GM12874 (cell line): ENCODE results near the gene SPINDOC.

Experiments
- TF ChIP-seq, protein P1 (sequence below): IDR thresholded peaks from 2 replicates; pipeline ENCODE4 v1.5.1; 2011; ENCODE audit warnings: low read depth, mild to moderate bottlenecking, control low read depth, low read length, moderate library complexity; ENCODE audit not compliant: insufficient read depth

The SPINDOC gene

DNA sequence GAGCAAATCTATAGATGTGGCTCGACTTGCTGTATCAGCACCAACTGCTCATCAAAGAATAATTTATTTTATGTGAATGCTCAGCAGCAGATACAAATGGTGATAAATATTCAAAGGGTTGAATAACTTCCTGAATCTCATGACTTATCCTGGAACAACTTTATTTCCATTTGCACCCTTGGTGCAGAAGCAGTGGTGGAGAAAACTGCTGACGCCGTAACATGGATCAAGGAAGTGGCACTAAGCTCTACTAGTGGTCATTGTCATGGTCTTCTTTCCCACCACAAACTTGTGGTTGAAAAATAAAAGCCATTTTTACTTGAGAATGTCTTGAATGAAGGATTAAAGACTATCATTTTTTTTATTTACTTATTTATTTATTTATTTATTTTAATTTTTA, 40.2 kb downstream of the SPINDOC start:
- TF ChIP-seq, protein P1, sequence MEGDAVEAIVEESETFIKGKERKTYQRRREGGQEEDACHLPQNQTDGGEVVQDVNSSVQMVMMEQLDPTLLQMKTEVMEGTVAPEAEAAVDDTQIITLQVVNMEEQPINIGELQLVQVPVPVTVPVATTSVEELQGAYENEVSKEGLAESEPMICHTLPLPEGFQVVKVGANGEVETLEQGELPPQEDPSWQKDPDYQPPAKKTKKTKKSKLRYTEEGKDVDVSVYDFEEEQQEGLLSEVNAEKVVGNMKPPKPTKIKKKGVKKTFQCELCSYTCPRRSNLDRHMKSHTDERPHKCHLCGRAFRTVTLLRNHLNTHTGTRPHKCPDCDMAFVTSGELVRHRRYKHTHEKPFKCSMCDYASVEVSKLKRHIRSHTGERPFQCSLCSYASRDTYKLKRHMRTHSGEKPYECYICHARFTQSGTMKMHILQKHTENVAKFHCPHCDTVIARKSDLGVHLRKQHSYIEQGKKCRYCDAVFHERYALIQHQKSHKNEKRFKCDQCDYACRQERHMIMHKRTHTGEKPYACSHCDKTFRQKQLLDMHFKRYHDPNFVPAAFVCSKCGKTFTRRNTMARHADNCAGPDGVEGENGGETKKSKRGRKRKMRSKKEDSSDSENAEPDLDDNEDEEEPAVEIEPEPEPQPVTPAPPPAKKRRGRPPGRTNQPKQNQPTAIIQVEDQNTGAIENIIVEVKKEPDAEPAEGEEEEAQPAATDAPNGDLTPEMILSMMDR: no peak

DNA sequence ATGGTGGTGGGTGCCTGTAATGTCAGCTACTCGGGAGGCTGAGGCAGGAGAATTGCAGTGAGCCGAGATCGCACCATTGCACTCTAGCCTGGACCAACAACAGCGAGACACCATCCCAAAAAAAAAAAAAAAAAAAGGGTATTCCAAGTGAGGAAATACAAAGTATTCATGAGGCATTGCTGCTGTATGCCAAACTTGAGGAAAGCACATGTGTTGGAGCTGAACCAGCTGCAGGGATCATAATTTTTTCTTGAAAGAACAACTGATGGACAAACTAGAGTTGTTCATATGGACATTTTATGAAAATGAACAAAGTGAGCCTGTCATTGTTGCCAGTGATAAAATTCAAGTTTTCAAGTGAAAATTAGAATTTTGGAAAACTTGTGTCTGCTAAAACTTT, 41.4 kb downstream of the SPINDOC start:
- TF ChIP-seq, protein P1: no peak

DNA sequence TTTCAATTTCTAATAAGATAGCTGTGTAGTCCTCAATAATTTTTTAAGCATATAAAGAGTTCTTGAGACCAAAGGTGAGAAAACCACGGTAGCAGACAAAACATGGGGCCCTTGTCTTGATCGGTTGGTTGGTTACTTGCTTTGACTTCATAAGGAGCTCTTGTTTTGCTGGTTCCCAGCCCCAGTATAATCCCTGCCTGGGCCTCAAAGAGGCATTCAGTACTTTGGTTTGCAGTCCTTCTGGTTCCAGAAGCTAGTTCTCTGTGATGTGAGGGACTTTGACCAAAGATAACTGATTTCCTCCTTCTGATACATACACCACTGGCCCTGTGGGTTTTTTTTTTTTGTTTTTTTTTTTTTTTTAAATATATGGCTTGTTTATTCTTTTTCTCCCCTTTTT, 42.7 kb downstream of the SPINDOC start:
- TF ChIP-seq, protein P1: no peak

DNA sequence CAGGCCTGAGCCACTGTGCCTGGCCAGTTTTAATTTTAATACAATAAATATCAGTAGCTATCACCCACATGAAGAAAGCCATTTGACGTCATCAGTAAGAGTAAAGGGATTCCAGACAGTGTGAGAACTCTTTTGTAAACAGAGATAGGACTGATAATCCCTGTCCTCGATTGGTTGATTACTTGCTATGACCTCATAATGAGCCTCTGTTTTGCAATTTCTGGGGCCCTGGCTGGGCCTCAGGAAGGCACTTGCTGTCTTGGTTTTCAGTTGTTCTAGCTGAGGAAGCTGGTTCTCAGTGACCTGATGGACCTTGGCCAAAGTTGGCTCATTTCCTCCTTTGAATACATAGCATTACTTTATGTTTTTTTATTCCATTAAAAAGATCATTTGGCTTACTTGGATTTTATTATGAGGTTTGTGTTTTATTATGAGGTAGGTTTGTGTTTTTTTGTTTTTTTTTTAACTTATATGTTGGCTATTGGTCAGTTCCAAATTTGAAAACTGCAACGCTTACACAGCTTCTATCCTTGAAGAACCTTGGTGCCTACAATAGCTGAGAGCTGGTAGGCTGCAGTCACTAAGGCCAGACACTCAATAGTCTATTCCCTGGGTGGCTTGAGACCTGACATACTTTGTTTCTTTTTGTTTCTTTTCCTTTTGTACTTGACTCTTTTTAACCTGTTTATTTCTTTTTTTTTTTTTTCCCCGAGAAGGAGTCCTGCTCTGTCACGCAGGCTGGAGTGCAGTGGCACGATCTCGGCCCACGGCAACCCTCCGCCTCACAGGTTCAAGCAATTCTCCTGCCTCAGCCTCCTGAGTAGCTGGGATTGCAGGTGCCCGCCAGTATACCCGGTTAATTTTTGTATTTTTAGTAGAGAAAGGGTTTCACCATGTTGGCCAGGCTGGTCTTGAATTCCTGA, 45.6 kb downstream of the SPINDOC start:
- TF ChIP-seq, protein P1: no peak

DNA sequence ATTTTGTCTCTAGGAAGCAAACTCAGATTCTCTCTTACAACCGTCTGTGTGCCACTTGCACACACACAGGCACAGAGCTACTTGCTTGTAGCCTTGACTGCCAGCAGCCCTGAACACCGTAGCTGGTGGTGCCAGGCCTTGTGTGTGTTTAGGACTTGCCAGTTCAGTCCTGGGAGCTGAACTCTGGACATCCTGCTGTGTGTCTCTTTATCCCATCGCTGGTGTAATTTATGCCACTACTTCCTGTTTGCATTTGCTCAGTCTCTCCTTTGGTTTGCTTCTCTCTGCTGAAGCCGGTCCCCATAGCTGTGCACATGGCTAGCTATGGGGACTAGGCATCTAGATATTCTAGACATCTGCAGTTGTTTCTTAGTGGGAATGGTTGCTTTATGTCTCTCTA, 49.7 kb downstream of the SPINDOC start:
- TF ChIP-seq, protein P1: no peak

DNA sequence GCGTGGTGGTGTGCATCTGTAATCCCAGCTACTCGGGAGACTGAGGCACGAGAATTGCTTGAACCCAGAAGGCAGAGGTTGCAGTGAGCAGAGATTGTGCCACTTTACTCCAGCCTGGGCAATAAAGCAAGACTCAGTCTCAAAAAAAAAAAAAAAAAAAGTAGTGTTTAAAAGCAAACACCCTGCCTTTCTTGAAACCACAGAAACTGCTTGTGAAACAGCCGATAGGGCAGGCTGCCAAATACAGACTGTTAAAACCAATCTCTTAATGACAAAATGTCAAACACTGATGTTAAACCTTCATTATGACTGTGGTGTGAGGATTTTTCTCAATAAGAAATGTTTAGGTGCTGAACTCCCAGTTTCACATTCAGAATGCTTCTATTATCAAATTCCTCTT, 53.0 kb downstream of the SPINDOC start:
- TF ChIP-seq, protein P1: no peak

DNA sequence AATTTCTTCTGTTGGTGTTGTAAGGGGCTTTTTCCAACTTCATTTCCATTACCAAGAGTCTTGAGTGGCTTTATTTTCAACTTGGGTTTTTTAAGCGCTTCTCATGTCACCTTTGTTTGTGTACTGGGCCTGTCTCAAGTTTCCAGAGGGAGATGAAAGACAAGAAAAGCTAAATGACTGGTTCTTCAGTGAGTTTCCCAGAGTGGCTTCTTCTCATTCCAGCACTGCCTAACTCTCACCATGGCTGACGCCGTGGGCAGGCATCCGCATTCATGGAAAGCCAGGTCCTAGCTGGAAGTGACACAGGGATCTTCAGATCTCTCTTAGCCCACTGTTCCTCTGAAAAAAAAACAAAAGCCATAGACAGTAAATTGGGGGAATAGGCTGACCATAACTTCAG, 54.3 kb downstream of the SPINDOC start:
- TF ChIP-seq, protein P1: no peak
